Activated CD8-positive, alpha-beta memory T cell treated with anti-CD3 and anti-CD28 coated beads, Interleukin-2, amount 50 U/mL, for 1 hour (primary cell): ENCODE data around the gene SSR1.

Experiments used
- DNase-seq: peaks from one replicate; pipeline ENCODE4 v3.0.0-alpha.2; 2020; ENCODE audit errors: extremely low read depth

SSR1 gene

DNA sequence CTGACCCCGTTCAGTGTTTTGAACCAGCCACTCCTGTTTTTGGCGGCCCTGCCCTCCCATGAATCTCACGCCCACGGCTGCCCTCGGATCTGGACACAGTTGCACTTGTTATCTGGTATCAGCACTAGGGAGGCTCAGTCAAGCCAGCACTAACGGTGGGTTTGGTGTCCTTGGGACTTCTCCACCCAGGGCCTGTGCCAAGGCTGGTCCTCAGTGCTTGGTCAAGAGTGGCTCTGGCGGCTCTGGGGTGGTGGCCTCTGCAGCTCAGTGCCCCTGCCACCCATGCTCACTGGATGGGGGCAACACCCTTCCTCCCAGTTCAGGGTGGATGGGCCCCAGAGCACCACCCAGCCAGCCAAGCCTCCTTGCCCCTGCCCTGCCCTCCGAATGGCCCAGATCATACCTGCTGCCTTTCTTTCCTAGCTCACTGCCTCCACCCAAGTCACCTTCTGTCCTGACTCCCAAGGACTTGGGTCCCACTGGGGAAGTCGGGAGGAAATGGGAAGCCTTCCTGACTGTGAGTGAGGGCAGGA, 54.7 kb downstream of the SSR1 start:
- no peak for DNase-seq

DNA sequence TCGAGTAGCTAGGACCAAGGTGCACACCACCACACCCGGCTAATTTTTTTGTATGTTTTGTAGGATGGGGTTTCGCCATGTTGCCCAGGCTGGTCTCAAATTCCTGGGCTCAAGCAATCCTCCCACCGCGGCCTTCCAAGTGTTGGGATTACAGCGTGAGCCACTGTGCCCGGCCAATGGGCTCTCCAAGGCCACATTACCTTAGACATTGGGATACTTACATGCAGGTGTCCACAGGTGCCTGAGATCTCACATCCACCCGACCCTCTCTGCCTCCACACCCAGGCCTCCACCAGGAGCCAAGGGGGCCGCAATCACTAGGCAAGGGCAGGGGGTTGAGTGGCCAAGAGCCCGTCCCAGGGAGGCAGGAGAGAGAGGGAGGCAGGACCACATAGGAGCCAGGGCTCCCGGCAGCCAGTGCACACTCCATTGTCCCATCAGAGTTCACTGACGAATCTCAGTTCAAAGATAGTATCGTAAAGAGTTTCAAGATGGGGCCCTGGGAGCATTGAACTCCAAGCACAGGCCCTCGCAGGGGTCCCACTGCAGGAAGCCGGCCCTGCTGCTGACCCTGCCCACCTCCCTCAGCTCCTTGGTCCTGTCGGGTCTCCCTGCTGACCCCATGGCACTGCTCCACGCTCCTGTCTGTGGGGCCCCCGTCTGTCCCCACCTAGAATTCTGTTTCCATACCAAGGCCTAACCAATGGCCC, 55.3 kb downstream of the SSR1 start:
- no peak for DNase-seq

GRCh38 chr6:7256785-7257184, 56.2 kb downstream of the SSR1 start:
- DNase-seq = no peak

- DNase-seq = no peak
Measured at GRCh38 chr6:7255918-7256317, 57.1 kb downstream of the SSR1 start.

GRCh38 chr6:7254980-7255835, 57.8 kb downstream of the SSR1 start:
- no peak for DNase-seq

DNA sequence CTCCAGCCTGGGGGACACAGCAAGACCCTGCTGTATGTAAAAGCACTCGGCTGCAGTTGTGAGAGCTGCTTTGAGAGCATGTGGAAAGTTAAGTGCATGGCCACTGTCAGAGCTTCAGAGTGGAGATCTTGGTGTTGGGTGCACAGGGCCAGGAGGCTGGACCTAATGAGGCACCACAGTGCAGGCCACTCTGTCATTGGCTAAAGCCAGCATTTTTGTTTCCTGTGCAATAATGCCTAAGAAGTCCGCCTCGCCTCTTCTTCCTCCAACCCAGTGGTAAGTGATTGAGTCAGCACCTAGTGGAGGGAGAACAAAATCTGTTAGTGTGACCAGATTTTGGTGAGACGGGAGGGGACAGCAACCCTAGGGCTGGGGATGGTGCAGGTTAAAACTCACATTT, 60.6 kb downstream of the SSR1 start:
- no peak for DNase-seq

DNA sequence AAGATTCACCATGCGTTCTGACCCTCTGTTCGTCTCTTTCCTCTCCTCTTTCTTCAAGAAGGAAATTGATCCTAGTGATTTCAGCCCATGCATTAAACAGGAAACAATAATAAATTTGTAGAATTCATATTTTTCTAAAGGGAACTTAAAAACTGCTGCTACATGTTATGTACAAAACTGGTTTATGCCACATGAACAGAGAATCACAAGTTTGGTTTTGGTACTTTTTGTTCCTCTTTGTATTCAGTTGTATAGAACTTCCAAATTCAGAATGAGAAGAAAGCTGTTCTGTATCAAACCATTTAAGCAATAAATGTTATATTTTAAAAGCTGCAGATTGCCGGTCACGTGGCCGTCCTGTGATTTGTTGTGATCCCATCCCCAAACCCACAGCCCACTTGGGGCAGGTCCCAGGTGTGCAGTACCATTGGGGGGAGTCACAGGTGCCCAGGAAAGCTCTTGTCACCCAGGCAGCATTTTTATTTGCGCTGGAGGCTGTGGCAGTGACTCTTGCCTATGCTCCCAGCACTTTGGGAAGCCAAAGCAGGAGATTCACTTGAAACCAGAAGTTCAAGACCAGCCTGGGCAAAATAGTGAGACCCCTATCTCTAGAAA, 61.2 kb downstream of the SSR1 start:
- DNase-seq = no peak

GRCh38 chr6:7250812-7251211, 62.2 kb downstream of the SSR1 start:
- DNase-seq = no peak

DNA sequence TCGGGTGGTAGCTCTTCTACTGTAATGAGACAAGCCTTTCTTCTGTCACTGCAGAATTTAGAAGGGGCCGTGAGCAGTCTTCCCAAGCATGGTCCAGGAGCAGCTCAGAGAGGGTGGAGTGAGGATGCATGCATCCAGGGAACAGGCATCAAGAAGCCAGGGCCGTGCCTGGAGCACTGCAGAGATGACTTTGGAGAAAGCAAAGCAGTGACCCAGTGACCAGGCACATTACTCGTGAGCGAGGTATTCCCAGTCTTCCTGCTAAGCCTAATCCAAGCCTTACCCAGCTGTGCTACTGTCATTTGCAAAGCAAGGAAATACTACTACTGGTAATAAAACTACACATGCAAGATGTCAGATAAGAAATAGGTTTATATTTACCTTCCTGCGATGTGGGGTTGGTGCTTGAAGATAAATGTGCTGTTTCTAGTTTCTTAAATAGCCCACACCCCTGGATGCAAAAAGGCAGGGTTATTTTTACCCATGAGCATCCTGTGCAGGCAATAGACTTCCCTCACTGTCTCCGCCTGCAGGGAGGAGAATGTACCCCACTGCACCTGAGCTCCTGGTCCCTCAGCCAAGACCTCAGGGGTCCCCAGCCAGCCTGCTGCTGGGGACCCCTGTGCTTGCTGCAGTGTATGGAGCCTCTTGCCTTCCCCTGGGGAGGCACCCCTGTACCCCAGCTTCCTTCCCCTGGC, 62.9 kb downstream of the SSR1 start:
- DNase-seq = no peak

DNA sequence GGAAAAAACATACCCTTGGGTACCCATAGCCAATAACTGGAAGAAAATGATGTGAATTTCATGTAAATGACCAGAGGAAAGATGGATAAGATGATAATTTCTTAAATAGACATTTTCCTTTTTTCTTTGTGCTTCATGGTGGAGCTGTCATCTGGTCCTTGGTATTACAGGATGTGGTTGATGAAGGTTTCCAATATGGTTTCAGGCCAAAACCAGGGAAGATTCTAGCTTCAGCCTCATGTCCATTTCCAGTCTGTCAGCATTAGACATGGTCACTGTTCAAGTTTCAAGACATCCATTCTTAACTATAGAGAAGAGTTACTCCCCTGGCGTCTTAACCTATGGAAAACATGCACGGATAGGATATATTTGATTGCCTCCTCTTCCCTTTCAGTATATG, 63.6 kb downstream of the SSR1 start:
- no peak for DNase-seq

GRCh38 chr6:7247828-7248227, 65.2 kb downstream of the SSR1 start:
- DNase-seq = no peak

DNA sequence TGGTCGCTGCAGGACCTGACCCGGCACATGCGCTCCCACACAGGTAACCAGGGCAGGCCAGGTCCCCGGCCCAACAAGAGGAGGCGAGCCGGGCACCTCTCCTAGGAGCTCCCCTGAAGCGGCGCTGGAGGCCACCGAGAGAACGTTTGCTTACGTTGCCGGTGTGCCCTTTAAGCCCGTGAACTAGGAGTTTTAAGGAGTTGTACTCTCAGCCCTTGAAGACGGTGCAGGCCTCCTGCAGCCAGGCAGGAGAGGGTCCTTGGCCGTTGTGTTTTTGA, 65.9 kb downstream of the SSR1 start:
- no peak for DNase-seq

GRCh38 chr6:7246401-7247178, 66.4 kb downstream of the SSR1 start:
- DNase-seq = no peak

DNA sequence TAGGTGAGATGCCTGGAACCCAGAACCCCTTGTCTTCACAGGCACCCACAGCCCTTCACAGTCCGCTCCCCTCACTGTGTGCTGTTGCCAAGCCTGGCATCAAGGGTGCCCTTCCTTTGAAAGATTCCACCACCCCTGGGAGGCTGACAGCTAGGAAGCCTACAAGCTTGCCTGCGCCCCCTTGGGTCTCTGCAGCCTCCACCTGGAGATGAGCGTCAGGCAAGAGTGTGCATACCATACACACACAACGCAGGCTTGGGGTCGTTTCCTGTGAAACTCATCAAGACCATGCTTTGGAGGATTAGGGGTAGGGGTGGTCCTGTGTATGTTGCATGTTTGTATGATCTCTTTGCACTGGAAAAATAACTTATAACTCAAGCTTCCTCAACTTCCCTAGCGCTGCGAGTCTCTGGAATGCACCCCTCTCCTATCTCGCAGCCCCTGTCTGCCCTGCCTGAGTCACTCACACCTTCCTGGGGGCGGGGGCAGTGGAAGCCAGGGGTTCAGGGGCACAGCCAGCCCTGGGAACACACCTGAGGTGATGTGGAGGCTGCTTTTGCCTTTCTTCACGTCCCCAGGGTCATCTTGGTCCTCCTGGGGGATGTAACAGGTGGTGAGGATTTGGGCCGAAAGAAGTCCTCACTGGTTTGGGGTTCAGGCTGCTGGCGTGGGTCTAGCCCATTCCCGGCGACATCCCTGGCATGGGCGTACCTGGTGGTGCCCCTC, 67.2 kb downstream of the SSR1 start:
- DNase-seq = no peak

GRCh38 chr6:7243179-7243981, 69.6 kb downstream of the SSR1 start:
- DNase-seq = no peak

GRCh38 chr6:7242835-7243178, 70.2 kb downstream of the SSR1 start:
- DNase-seq = no peak

DNA sequence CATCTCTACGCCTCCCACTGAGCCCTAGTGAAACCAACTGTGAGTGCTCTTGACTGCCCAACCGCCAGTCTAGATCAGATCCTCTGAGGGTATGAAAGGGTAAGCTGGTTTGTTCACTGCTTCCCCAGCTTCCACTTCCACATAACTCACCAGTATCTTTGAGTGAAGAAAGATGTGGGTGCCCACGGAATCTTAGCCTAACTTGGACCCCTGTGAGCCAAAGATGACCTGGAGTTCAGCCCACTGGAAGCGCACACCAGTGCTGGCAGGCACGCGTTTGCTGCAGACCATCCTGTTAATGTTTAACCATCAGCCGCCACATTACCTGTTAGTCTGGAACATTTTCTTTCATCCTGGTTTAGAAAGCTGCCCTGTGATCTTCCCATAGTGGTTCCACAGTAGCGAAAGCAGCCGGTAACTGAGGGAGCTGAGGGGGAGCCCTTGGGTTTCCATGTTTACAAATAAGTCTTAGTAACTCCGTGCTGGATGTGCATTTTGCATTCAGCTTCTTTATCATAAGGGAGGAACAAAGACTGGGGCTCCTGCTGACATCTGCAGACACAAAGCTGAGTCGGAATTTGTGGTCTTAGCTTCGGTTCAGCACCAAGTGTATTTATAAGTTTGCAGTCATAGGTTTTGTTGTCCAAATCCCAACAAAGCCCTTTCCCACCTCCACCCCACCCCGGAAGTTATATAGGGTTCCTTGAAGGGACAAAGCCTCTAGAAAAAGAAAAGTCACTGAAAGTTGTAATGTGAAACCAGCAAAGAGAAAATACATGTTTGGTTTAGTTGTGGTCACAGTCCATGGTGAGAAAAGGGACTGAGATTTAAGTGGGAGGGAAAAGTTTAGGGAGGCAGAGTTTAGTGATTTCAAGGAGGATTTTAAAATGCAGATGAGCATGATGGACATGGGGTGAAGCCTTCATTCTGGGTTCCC, 71.0 kb downstream of the SSR1 start:
- DNase-seq = no peak

DNA sequence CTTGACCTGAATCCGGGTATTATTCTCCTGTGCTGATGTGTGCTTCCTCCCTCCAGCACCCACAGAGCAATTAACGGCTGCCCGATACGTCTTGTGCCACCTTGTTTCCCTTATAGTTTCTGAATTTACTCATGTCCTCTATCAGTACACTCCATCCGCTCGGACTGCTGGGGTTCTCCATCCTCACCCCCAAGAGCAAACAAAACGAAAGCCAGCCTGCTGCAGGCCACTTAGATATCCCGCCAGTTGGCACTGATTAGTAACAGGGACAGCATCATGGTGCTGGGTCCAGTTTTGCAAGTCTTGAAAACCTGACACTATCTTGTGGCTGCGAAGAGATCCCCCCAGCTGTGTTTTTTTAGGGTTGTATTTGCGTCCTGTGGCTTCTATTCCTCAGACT, 71.8 kb downstream of the SSR1 start:
- no peak for DNase-seq

DNA sequence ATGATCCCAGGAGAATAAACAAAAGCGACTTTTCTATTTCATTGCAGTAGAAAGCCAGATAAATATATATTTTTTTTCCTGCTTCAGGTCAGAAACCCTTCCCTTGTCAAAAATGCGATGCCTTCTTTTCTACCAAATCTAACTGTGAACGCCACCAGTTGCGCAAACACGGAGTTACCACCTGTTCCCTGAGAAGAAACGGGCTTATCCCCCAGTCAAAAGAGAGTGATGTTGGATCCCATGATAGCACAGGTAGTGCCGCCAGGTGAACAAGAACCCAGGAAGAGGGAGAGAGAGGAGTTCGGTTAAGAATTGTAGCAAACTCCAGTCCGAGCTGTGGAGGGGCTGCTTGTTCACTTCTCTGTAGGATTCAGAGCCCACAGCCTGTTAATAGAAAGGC, 72.6 kb downstream of the SSR1 start:
- DNase-seq = no peak
